ENCODE measurements around the gene HOXA1.
"Not testable (repeated sequence)": the region's sequence is repeated elsewhere in the genome, so short reads cannot be mapped to it uniquely, and the experiment has no call there.

HOXA1 gene

GRCh38 chr7:27053153-27053552 is 42.6 kb downstream of the HOXA1 start:
- no peak for DNase-seq (ENCODE audit: low read depth in 1 of 2, low spot score in 1 of 2)

- DNase-seq (ENCODE audit: low read depth in 1 of 2, low spot score in 1 of 2): no peak
Measured at GRCh38 chr7:27051451-27051850, 44.3 kb downstream of the HOXA1 start.

- DNase-seq (ENCODE audit: low read depth in 1 of 2, low spot score in 1 of 2): no peak
Measured at GRCh38 chr7:27048438-27048837, 47.4 kb downstream of the HOXA1 start.

DNA sequence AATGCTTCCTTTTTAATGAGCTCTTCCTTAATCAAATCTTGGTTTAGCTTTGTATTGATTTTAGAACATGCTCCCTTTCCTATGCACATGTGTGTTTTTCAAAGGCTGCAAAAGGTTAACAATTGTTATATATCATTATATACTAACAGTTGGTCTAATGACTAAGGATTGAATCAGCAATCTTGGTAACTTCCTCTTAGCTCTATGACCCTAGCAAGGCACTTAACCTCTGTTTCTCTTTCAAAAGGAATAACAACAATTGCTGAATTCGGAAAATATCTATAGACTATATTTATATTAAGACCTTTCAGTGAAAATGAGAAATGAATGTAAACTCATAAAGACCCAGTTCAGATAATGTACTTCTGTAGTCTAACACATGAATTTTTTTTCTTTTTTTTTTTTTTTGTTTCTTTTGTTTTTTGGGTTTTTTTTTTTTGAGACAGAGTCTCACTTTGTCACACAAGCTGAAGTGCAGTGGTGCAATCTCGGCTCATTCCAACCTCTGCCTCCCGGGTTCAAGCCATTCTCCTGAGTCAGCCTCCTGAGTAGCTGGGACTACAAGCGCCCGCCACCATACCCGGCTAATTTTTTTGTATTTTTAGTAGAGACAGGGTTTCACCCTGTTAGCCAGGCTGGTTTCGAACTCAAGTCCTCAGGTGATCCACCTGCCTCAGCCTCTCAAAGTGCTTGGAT is 48.8 kb downstream of the HOXA1 start:
- no peak for DNase-seq (ENCODE audit: low read depth in 1 of 2, low spot score in 1 of 2)

DNA sequence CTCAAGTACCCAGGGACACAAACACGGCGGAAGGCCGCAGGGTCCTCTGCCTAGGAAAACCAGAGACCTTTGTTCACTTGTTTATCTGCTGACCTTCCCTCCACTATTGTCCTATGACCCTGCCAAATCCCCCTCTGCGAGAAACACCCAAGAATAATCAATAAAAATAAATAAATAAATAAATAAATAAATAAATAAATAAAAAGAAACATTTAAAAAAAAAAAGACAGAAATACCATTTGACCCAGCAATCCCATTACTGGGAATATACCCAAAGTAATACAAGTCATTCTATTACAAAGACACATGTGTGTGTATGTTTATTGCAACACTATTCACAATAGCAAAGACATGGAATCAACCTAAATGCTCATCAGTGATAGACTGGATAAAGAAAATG is 49.8 kb downstream of the HOXA1 start:
- DNase-seq (ENCODE audit: low read depth in 1 of 2, low spot score in 1 of 2): not testable (repeated sequence)

DNA sequence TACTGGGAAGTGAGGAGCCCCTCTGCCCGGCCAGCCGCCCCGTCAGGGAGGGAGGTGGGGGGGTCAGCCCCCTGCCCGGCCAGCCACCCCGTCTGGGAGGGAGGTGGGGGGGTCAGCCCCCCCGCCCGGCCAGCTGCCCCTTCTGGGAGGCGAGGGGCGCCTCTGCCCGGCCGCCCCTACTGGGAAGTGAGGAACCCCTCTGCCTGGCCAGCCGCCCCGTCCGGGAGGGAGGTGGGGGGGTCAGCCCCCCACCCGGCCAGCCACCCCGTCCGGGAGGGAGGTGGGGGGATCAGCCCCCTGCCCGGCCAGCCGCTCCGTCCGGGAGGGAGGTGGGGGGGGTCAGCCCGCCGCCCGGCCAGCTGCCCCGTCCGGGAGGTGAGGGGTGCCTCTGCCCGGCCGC is 50.7 kb downstream of the HOXA1 start:
- DNase-seq (ENCODE audit: low read depth in 1 of 2, low spot score in 1 of 2): not testable (repeated sequence)

All from activated CD4-positive, alpha-beta T cell treated with anti-CD3 and anti-CD28 coated beads, Interleukin-2, amount 50 U/mL, for 24 hours (primary cell).